ENCODE measurements around the gene IQCK.

The IQCK gene

DNA sequence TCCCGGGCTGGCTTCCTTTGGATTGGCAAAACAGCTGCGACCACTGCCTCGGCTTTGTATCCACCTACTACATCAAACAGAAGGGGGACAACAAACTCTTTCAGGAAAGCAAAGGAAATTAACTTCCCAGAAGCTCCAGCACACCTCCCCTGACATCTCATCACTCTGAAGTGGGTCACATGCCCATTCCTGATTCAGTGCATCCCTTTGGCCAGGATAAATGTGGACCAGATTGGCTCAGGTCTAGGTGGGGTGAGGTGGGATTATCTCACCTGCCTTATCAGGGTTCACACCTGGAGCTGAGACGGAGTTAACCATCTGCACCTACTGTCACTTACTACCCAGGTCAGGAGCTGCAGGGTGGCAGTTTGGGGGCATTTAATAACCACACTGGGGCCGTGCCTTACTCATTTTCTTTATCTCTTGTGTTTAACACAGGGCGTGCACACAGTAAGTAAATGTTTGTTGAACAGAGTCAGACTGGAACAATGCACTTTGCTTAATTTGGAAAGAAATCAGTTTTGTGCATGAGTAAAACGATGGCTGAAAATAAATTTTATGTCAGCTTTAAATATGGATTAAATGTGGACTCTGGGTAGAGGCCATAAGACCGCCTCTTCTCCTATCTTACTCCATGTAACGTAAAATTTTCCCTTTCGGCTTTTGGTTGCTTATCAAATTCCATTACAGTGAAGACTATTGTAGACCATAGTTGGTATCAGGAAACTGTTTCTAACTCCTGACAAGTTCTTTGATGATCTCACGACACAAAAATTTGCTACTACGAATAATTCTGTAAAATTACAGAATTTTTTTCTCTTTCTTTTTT lies 36.0 kb downstream of the IQCK start:
- peaks cover 2% of the 10 kb centered on the region for H3K4me1 ChIP-seq
- no peak for DNase-seq
- TF ChIP-seq CTCF (IDR thresholded peaks at IDR 0.05; ENCODE audit: low read depth, low read length), result no peak

DNA sequence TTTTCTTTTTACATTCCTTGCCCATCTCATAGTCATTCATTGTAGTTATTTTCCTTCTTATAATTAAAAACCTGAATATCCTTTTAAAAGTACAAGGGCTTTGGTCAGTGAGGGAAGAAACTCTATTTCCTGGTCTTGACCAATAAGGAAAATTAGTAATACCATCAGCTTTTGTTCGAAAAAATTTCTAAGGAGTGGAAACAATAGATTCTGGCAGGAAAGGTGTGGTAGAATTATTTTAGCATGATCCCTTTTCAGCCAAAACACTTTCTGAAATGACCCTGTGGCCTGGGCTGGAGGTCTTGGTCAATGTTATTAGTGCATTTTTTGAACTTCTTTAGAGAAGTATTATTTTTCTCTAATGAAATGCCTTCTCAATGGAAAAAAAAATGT lies 36.6 kb downstream of the IQCK start:
- no peak overlapping the region for H3K4me3 ChIP-seq (ENCODE audit: low read depth, low read length)
- no peaks in the 10 kb centered on the region for H3K36me3 ChIP-seq
- no peaks in the 10 kb centered on the region for H3K27me3 ChIP-seq
- no peak for TF ChIP-seq CTCF (IDR thresholded peaks at IDR 0.05; ENCODE audit: low read depth, low read length)
- no peaks in the 10 kb centered on the region for H3K4me1 ChIP-seq
- DNase-seq, result no peak
- H3K9me3 ChIP-seq, result no peaks in the 10 kb centered on the region

More for the DNA sequence above, 36.0 kb downstream of the IQCK start:
- Histone ChIP-seq H3K4me3 (ENCODE audit: low read depth, low read length) (no peak overlapping the region), H3K9me3 (no peaks in the 10 kb centered on the region), H3K36me3 (no peaks in the 10 kb centered on the region), H3K27me3 (no peaks in the 10 kb centered on the region)

GRCh38 chr16:19755268-19755667 lies 37.2 kb downstream of the IQCK start:
- DNase-seq, result no peak
- Histone ChIP-seq H3K27me3 (no peaks in the 10 kb centered on the region), H3K9me3 (no peaks in the 10 kb centered on the region), H3K36me3 (no peaks in the 10 kb centered on the region), H3K4me1 (no peaks in the 10 kb centered on the region), H3K4me3 (ENCODE audit: low read depth, low read length) (no peak overlapping the region)
- TF ChIP-seq CTCF (IDR thresholded peaks at IDR 0.05; ENCODE audit: low read depth, low read length), result no peak

DNA sequence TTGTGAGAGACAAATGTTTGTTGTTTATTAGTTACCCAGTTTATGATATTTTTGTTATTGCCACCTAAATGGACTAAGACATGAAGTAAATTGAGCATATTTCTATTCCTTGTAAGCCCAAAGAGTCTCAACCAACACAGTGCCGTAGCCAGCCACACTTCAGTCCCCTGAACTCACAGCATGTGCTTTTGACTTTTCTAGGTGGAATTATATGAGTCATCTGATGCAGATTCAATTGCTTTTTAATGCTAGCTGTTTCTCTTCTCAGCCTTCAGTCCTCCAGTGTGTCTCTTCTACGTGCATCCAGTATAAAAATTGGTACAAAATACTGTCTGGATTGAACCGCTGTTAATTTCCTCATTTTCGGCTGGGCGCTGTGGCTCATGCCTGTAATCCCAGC lies 39.0 kb downstream of the IQCK start:
- no peaks in the 10 kb centered on the region for H3K27me3 ChIP-seq
- no peak for DNase-seq
- no peak for TF ChIP-seq CTCF (IDR thresholded peaks at IDR 0.05; ENCODE audit: low read depth, low read length)
- H3K36me3 ChIP-seq, result no peaks in the 10 kb centered on the region
- no peak overlapping the region for H3K4me3 ChIP-seq (ENCODE audit: low read depth, low read length)
- H3K4me1 ChIP-seq, result no peaks in the 10 kb centered on the region
- H3K9me3 ChIP-seq, result no peaks in the 10 kb centered on the region

GRCh38 chr16:19757762-19758595 lies 39.9 kb downstream of the IQCK start:
- DNase-seq, result no peak
- TF ChIP-seq CTCF (IDR thresholded peaks at IDR 0.05; ENCODE audit: low read depth, low read length), result no peak
- Histone ChIP-seq H3K9me3 (no peaks in the 10 kb centered on the region), H3K4me3 (ENCODE audit: low read depth, low read length) (no peak overlapping the region), H3K36me3 (no peaks in the 10 kb centered on the region), H3K27me3 (no peaks in the 10 kb centered on the region), H3K4me1 (no peaks in the 10 kb centered on the region)

All from BE2C (cell line).